Endodermal cell (in vitro differentiated cells): ENCODE measurements around the gene MAD2L1BP. TPM values are rescaled to one million over a fixed set of nuclear protein-coding genes. Genes with fewer than 3 reads are reported as not detected.

Experiments used
- DNase-seq: peaks from one replicate; pipeline ENCODE4 v3.0.0-alpha.2; 2017
- H3K27ac ChIP-seq: 2 replicates; pipeline ENCODE4 v1.5.1; 2013; ENCODE audit warnings: mild to moderate bottlenecking, low read depth, low read length, moderate library complexity
- H3K27me3 ChIP-seq: 2 replicates; pipeline ENCODE4 v1.6.1; 2013; ENCODE audit warnings: mild to moderate bottlenecking, low read length, moderate library complexity; ENCODE audit not compliant: insufficient read depth, control insufficient read depth, poor library complexity, severe bottlenecking
- H3K36me3 ChIP-seq: 2 replicates; pipeline ENCODE4 v1.7.0; 2013; ENCODE audit warnings: mild to moderate bottlenecking, low read length, moderate library complexity; ENCODE audit not compliant: control insufficient read depth, insufficient read depth
- H3K4me1 ChIP-seq: one replicate; pipeline ENCODE4 v1.7.0; 2013; ENCODE audit warnings: low read length; ENCODE audit not compliant: control insufficient read depth, insufficient read depth
- H3K4me3 ChIP-seq: 2 replicates; pipeline ENCODE4 v1.5.1; 2013; ENCODE audit warnings: mild to moderate bottlenecking, low read length, moderate library complexity
- H3K9ac ChIP-seq: 2 replicates; pipeline ENCODE4 v1.6.1; 2013; ENCODE audit warnings: mild to moderate bottlenecking, low read length, moderate library complexity; ENCODE audit not compliant: poor library complexity, severe bottlenecking; ENCODE audit errors: extremely low read depth
- H3K9me3 ChIP-seq: 2 replicates; pipeline ENCODE4 v1.6.1; 2013; ENCODE audit warnings: mild to moderate bottlenecking, low read length, moderate library complexity; ENCODE audit not compliant: control insufficient read depth
- H3K27ac Mint-ChIP-seq: 2 replicates; pipeline ENCODE4 v1.8.0; 2020; ENCODE audit warnings: mixed read lengths
- H3K27me3 Mint-ChIP-seq: 2 replicates; pipeline ENCODE4 v1.8.0; 2021; ENCODE audit warnings: mild to moderate bottlenecking, mixed read lengths; ENCODE audit not compliant: insufficient read depth
- H3K36me3 Mint-ChIP-seq: 2 replicates; pipeline ENCODE4 v1.8.0; 2020; ENCODE audit warnings: low read depth, mixed read lengths
- H3K4me1 Mint-ChIP-seq: 2 replicates; pipeline ENCODE4 v1.8.0; 2020; ENCODE audit warnings: mixed read lengths
- H3K4me3 Mint-ChIP-seq: 2 replicates; pipeline ENCODE4 v1.8.0; 2020; ENCODE audit warnings: mild to moderate bottlenecking, moderate library complexity, mixed read lengths
- H3K9me3 Mint-ChIP-seq: 2 replicates; pipeline ENCODE4 v1.8.0; 2020; ENCODE audit warnings: mild to moderate bottlenecking, mixed read lengths
- CTCF ChIP-seq: fragments of 200-600 bp; sonication (generic); conservative IDR thresholded peaks from 2 replicates; pipeline ENCODE4 v1.5.0; 2021; ENCODE audit warnings: antibody characterized with exemption, mild to moderate bottlenecking
- WGBS, 2 experiments: methylation state at CpG; one replicate each; pipeline versions ENCODE4 v1.1.5 to v1.1.7; 2013; ENCODE audit warnings: missing lambda C conversion rate in 2 of 2, mixed read lengths in 1 of 2; ENCODE audit not compliant: insufficient coverage in 1 of 2, insufficient read length in 1 of 2; 5-methylcytosine and 5-hydroxymethylcytosine counted together
- total RNA-seq, 2 donors: library from RNA; stranded (reverse); fragmentation: NEBNext Ultra II Directional in 1 of 2; extraction: Animal tissue kit (Norgen Biotek cat#: 25700) in 1 of 2; gene quantifications; 2 replicates in 1 of 2; 3 replicates in 1 of 2; pipeline ENCODE4 v1.2.1, GENCODE V29; 2021

The MAD2L1BP gene
- total RNA-seq, 2 donors from 2014 or later, result 32.7 to 41.5 TPM

GRCh38 chr6:43666196-43666920 lies 30.7 kb downstream of the MAD2L1BP start:
- no peak overlapping the region for H3K4me3 Mint-ChIP-seq
- peaks cover 11% of the 10 kb centered on the region for H3K36me3 ChIP-seq
- peaks cover 2% of the 10 kb centered on the region for H3K27me3 Mint-ChIP-seq
- H3K9me3 Mint-ChIP-seq, result peaks cover 5% of the 10 kb centered on the region
- TF ChIP-seq CTCF, result no peak
- H3K27ac ChIP-seq, result no peak overlapping the region
- no peak overlapping the region for H3K4me3 ChIP-seq
- WGBS, 2 experiments, result 77 to 86% methylated on average over 6 to 13 of the region's 13 CpGs
- H3K4me1 Mint-ChIP-seq, result peaks cover 36% of the 10 kb centered on the region
- no peak overlapping the region for H3K9ac ChIP-seq
- peaks cover 12% of the 10 kb centered on the region for H3K36me3 Mint-ChIP-seq
- DNase-seq, result no peak
- no peaks in the 10 kb centered on the region for H3K9me3 ChIP-seq
- H3K27me3 ChIP-seq, result no peaks in the 10 kb centered on the region
- H3K4me1 ChIP-seq, result peaks cover 18% of the 10 kb centered on the region
- no peak overlapping the region for H3K27ac Mint-ChIP-seq

- peak overlapping the region; percentile 37 for H3K4me3 Mint-ChIP-seq
- H3K27ac Mint-ChIP-seq, result peak overlapping the region; percentile 82
- peaks cover 36% of the 10 kb centered on the region for H3K4me1 Mint-ChIP-seq
- H3K27me3 Mint-ChIP-seq, result peaks cover 2% of the 10 kb centered on the region
- Histone ChIP-seq H3K27ac (peak overlapping the region; percentile 26), H3K4me3 (no peak overlapping the region), H3K9ac (no peak overlapping the region), H3K27me3 (no peaks in the 10 kb centered on the region), H3K36me3 (peaks cover 16% of the 10 kb centered on the region), H3K9me3 (no peaks in the 10 kb centered on the region), H3K4me1 (peaks cover 18% of the 10 kb centered on the region)
- H3K9me3 Mint-ChIP-seq, result no peaks in the 10 kb centered on the region
- peaks cover 13% of the 10 kb centered on the region for H3K36me3 Mint-ChIP-seq
- TF ChIP-seq CTCF, result peak; percentile 95
- WGBS, 2 experiments, result 0 to 18% methylated on average over 3 to 16 of the region's 16 CpGs
- DNase-seq, result peak; percentile 98
Measured at GRCh38 chr6:43667245-43668150, 31.9 kb downstream of the MAD2L1BP start.

GRCh38 chr6:43668151-43669028 lies 32.8 kb downstream of the MAD2L1BP start:
- Histone ChIP-seq H3K4me3 (no peak overlapping the region), H3K36me3 (peaks cover 22% of the 10 kb centered on the region), H3K27ac (no peak overlapping the region), H3K27me3 (no peaks in the 10 kb centered on the region), H3K4me1 (peaks cover 18% of the 10 kb centered on the region), H3K9ac (no peak overlapping the region), H3K9me3 (no peaks in the 10 kb centered on the region)
- peak; percentile 92 for DNase-seq
- H3K27me3 Mint-ChIP-seq, result peaks cover 2% of the 10 kb centered on the region
- H3K9me3 Mint-ChIP-seq, result no peaks in the 10 kb centered on the region
- peak; percentile 73 for TF ChIP-seq CTCF
- H3K4me3 Mint-ChIP-seq, result peak overlapping the region; percentile 37
- peaks cover 36% of the 10 kb centered on the region for H3K4me1 Mint-ChIP-seq
- WGBS, 2 experiments, result 23 to 38% methylated on average over 7 to 17 of the region's 17 CpGs
- peak overlapping the region; percentile 82 for H3K27ac Mint-ChIP-seq
- H3K36me3 Mint-ChIP-seq, result peaks cover 17% of the 10 kb centered on the region
